Head of caudate nucleus (tissue), 42 donors: Measurements from ENCODE around the gene MAST4.

ENCODE experiments used
- DNase-seq, 42 donors: peaks; one replicate each; pipeline versions ENCODE4 v3.0.0 to v3.0.0-alpha.2; 2020 to 2021; ENCODE audit warnings: mixed read lengths in 7 of 42
- intact Hi-C: fragments of 100-400 bp; cut with DNase I; formaldehyde crosslinking; loops from one replicate; pipeline ENCODE4 v1.15.0; 2022

Gene MAST4

GRCh38 chr5:67200809-67201562 is 604.8 kb downstream of the MAST4 start:
- intact Hi-C loops, result no loop called here
- DNase-seq, result no peak

GRCh38 chr5:67201897-67202549 is 605.8 kb downstream of the MAST4 start:
- intact Hi-C loops, result no loop called here
- DNase-seq, result no peak

DNA sequence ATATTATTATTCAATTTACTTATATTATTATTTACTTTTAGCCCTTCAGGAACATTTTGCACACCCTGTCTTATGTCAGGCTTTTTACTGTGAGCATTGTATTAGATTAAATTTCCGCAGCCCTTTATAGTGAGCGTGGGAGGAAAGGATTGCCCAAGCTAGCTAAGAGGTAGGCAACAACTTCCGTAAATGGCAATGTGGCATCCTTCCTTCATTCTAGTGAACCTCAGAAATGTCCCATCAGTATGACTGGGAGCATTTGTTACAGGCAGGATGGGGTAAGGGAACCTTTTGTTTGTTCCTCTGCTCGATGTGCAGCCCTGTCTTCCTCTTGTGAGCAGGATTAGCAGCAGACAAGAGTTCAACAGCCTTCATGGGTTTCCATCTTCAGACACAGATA is 606.6 kb downstream of the MAST4 start:
- intact Hi-C loops, result no loop called here
- no peak for DNase-seq

- intact Hi-C loops, result no loop called here
These were observed 607.5 kb downstream of the MAST4 start for GRCh38 chr5:67203701-67204074.

DNA sequence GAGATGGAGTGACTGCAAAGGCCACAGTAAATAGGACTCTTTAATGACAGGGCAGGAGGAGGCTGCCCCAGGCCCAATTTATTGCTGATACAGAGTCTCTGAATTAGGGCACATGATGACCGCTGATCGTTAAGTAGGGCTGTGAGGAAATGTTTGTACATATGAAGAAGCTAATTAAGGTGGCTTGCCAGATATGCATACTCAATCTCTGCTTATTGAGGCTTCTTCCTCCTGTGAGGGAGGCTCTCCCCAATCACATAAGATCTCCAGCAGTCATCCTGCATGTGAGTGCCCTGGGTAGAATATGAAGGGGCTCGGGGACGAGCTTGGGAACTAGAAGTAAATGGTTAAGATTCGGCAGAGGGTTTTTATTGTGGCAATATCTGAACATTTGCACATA is 608.6 kb downstream of the MAST4 start:
- intact Hi-C loops, result loop anchor here (5.0 kb wide), 2 partner anchors 38 to 398 kb away; no protein-coding TSS in a partner anchor

More at GRCh38 chr5:67203701-67204074, 607.5 kb downstream of the MAST4 start:
- no peak for DNase-seq

GRCh38 chr5:67205981-67206380 is 609.8 kb downstream of the MAST4 start:
- intact Hi-C loops, result loop anchor here (5.0 kb wide), 2 partner anchors 39 to 399 kb away; no protein-coding TSS in a partner anchor
- DNase-seq, result no peak

More for the DNA sequence above, 608.6 kb downstream of the MAST4 start:
- no peak for DNase-seq

GRCh38 chr5:67206461-67206860 is 610.3 kb downstream of the MAST4 start:
- no peak for DNase-seq
- intact Hi-C loops, result loop anchor here (5.0 kb wide), 2 partner anchors 39 to 399 kb away; no protein-coding TSS in a partner anchor

- intact Hi-C loops, result loop anchor here (5.0 kb wide), 2 partner anchors 40 to 400 kb away; no protein-coding TSS in a partner anchor
- no peak for DNase-seq
These were observed 610.7 kb downstream of the MAST4 start for GRCh38 chr5:67206929-67207328.

DNA sequence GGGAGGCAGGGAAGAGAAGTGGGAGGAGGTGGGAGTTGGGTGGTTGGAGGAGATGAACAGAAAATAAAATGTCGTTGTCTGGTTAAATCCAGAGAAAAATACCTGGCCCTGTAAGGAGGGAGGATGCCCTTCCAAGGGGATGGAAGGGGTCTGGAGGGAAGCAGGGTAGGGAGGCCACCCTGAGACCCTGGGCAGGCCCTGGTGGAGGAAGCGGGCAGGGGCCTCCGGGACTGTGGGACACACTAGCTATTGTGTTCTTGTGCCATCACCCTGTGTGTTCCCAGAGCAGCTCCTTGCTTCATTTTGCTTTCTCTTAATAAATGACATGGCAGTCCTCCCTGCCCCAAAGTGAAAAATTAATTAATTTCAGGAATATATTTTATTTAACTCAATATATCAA is 612.2 kb downstream of the MAST4 start:
- no peak for DNase-seq
- intact Hi-C loops, result loop anchor here (5.0 kb wide), 2 partner anchors 41 to 401 kb away; no protein-coding TSS in a partner anchor

DNA sequence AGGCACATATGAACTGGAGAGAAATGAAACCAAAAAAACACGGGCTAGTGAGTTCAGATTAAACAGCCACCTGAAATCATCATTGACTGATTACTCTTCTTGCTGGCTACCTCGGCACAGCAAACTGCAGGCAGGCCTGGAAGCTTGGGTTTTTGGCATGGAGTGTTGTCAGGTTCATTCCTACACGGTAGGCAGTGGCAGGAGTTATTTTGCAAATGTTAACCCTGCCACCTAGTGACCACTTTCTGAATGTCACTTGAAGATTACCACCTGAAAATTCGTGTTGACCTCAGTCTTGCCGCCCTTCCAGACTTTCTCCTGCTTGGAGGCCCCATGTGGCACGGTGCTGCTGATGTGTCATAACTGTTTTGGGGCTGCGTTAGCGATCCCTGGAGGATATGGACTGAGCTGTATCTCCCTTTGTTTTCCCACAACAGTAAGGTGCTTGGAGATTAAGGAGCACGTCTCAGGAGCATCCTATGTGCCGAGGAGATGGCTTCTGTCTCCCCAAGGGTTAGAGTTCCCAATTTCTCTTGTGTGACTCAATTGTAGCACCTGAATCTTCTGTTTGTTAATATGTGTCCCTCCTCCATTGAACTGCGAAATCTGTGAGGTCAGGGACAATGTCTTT is 613.1 kb downstream of the MAST4 start:
- intact Hi-C loops, result loop anchor here (5.0 kb wide), 2 partner anchors 42 to 402 kb away; no protein-coding TSS in a partner anchor
- peak in 41 of 42 donors; percentile 23 to 88 (median 57) for DNase-seq

DNA sequence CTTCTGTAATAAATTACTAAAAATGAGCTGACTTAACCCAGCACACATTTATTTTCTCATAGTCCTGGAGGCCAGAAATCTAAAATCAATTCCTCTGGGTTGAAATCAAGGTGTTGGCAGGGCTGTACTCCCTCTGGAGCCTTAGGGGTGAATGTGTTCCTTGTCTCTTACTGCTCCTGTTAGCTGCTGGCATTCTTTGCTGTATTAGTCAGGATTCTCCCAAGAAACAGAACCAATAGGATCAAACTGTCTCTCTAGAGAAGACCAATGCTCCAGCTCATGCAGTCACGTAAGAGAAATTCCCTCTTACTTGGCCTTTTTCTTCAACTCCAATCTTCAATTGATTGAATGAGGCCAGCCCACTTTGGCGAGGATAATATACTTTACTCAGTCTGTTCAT is 615.7 kb downstream of the MAST4 start:
- no peak for DNase-seq
- intact Hi-C loops, result no loop called here

GRCh38 chr5:67214036-67214435 is 617.8 kb downstream of the MAST4 start:
- intact Hi-C loops, result no loop called here
- no peak for DNase-seq

DNA sequence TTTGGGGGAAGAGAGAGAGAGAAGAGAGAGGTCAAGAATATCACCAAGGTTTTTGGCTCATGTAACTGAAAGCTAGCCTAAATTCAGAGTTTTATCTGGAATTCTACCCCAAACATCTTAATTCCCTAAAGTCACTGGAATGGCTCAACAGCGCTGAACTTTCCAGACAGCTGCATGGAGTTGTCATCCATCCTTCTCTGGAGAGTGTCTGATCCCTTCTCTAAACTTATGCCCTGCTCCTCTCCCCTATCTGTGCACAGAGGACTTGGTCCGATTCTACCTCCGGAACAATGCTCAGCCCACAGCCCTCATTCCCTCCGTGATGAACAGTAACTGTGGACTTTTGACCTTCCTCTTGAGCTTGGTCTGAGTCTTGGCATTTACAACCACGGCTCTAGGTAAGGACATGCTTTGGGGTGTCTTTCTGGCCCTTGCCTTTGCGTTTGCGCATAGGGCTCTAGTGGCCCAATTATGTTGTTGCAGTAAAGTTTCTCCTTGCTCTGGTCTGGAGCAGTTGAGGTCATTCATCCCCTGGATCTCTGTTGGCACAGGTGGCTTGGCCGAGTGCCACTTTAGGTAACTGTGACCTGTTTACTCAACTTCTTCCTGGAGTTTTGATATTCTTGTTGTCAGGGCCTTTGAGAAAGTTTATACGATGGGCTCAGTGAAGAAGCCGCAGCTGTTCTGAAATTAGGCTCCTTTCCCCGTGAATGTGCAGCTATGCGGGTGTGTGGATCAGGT is 618.7 kb downstream of the MAST4 start:
- no peak for DNase-seq
- intact Hi-C loops, result no loop called here

DNA sequence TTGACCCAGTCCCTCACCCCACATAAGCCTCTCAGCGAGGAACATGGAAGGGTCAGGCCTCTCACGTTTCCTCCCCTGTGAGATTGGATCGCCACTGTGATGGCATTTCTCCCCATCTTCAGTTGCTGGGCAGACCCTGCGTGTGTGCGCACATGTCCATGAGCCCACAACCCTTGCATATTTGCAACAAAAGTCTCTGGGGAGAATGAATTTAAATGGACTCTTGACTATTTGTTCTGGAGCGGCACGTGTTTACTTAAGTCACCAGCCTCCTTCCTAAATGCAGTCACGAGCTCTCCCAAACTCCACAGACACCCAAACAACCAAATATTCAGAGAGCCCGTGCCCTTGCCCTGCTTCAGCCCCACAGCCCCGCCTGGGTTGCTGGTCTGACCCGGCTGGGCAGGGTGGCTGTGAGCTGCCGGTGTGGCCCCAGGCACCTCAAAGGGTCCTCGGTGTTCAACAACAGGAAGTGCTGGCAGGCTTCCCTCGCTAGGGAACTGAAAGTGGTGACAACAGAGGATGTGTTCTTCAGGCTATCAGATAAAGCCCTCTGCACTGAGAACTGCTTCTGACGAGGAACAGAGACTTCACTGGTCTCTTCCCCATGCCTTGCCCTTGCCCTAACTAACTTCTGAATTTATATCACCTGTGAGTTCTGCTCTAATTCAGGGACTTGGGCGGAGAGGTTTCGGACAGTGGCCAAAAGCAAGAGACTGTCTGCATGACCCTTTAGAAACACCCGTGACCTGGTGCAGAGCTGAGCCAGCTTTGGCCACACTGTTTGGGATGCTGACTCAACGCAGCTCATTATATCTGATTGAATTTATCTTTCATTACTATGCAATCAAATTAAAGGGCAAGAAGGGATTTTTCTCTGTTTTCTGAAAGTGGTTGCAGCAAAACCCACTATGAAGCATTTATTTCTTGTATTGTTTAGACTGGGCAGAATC is 619.6 kb downstream of the MAST4 start:
- peak; percentile 32 to 80 (median 57) for DNase-seq
- intact Hi-C loops, result no loop called here

DNA sequence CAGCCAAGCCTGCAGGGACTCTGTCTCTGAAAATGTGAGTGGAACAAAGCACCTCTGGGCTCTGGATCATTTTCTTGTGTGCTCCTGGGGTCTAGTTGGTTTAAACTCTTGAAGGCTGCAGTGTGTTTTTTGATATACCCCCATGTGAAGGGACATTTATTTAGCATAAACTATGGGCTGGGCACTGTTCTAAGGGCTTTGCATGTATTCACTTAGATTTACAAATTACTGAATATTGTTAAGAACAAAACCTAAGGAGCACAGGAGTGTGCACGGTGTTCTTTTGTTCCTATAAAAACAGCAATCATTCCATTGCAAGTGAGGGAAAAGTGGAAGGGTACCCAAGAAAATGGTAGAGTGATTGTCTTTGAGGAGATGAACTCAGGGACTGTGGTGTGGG is 620.4 kb downstream of the MAST4 start:
- intact Hi-C loops, result no loop called here
- no peak for DNase-seq
